OCI-LY3 (cell line): ENCODE measurements around the gene CELF2.

Experiments
- EZH2phosphoT487 ChIP-seq: fragments of 200-600 bp; shearing (Covaris generic); IDR thresholded peaks from 2 replicates; pipeline ENCODE4 v1.6.1; 2018; ENCODE audit warnings: antibody characterized with exemption, mixed run types, low read depth
- TF ChIP-seq, protein P1 (sequence below): fragments of 200-600, 300-600 bp; sonication (generic); IDR thresholded peaks from 2 replicates; pipeline ENCODE4 v1.5.1; 2014; ENCODE audit warnings: antibody characterized with exemption, low read length, low read depth

GRCh38 chr10:11332846-11333245, 315.2 kb downstream of the CELF2 start:
- TF ChIP-seq, protein P1, sequence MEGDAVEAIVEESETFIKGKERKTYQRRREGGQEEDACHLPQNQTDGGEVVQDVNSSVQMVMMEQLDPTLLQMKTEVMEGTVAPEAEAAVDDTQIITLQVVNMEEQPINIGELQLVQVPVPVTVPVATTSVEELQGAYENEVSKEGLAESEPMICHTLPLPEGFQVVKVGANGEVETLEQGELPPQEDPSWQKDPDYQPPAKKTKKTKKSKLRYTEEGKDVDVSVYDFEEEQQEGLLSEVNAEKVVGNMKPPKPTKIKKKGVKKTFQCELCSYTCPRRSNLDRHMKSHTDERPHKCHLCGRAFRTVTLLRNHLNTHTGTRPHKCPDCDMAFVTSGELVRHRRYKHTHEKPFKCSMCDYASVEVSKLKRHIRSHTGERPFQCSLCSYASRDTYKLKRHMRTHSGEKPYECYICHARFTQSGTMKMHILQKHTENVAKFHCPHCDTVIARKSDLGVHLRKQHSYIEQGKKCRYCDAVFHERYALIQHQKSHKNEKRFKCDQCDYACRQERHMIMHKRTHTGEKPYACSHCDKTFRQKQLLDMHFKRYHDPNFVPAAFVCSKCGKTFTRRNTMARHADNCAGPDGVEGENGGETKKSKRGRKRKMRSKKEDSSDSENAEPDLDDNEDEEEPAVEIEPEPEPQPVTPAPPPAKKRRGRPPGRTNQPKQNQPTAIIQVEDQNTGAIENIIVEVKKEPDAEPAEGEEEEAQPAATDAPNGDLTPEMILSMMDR, result no peak
- no peak for TF ChIP-seq EZH2phosphoT487
